GM18909 (cell line): ENCODE results near the gene ERF.

Source experiments
- ATAC-seq: cut with Tn5 transposase; IDR thresholded peaks from one replicate; pipeline ENCODE4 v1.9.1; 2021; ENCODE audit warnings: mild to moderate bottlenecking; ENCODE audit not compliant: unreplicated experiment, poor library complexity

ERF gene

DNA sequence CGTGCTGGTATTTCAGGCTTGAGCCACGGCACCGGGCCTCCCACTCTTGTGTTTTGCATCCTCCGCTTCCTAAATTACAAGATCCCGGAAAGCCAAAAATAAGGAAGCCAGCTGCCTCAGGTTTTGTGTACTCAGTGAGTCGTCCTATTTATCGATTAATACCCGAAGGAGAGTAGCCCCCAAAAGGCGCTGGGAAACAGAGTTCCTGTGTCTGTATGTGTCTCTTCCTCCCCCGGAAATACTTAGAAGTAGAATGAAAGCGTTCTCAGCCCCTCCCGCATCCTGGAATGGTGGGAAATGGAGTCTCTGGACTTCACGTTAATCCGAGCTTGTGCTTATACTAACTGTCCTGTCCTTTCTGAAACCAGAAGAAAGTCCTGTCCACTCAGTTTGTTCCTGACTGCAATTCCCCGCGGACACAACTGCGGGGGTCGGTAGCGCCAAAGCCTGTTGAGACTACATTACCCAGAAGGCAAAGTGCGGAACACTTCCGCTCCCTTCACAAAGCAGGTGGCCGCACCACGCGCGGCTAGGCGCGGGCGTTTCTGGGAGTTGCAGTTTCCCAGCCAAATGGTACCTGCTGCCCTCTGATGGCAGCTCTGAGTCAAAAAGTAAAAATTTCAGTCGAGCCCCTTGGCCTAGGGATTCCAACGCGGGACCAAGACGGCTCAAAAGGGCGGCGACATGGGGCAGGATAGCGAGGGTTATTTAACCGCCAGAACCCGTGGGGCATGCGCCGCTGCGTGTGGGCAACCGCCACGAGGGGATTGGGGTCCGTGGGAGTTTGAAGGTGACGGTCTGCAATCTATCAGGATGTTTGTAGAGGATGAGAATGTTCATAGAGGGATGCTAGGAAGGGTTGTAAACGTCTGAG is 10.3 kb downstream of the ERF start:
- peak; percentile 40 for ATAC-seq

DNA sequence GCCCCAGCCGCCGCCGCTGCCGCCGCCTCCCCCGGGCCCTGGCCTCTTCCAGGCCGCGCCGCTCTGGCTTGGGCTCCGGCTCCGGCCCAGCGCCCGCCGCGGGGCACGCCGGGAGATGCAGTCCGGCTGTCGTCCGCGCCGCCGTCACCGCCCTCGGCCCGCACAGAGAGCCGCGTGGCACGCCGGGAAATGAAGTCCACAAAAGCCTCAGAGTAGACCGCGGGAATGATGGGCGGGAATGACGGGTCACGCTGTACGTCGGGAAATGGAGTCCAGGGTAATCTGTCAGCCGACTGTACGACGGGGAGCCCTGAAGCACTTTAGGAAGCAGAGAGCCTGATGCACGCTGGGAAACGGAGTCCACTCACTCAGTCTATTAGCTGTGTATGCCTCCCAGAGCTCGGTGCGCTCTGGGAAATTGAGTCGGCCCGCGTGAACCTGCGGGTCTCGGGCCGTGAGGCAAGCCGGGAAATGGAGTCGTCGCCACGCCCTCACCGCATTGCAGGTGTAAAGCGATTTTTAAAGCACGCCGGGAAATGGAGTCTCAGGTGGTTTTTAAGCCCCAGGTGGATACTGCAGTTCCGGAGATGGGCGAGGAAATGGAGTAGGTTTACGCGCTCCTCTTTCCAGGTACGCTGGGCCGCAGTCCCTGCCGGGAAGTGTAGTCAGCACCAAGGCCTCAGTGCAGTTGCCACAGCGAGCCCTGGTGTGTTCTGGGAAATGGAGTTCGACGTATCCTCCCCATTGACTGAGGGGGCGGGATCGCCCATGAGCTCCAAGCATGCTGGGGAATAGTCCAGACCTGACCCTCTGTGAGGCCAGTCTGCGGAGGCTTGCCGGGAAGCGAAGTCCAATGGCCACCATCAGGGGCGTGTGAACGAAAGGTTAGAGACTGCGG is 12.2 kb downstream of the ERF start, which contains the start of gene GSK3A:
Gene GSK3A, minus strand, starts transcription at position 91 of the 898 bp plus-strand sequence. CDS start 137 bp downstream, outside the sequence.
- peak; percentile 65 for ATAC-seq

DNA sequence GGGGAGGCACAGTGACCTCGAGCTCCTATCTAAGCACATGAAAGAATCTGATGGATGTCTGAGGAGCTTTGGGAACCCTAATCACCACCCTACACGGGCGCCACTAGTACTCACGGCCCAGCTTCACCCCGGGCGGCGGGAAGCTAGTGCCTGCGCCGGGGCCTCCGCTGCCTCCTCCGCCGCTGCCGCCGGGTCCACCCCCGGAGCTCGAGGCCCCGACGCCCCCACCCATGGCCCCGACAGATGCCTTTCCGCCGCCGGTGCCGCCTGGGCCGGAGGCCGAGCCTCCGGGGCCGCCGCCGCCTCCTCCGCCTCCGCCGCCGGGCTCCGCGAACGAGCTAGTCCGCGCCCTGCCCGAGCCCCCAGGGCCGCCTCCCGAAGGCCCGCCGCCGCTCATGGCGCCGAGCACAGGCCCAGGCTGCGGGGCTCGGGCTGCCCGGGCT is 12.8 kb downstream of the ERF start:
- ATAC-seq = peak; percentile 3

DNA sequence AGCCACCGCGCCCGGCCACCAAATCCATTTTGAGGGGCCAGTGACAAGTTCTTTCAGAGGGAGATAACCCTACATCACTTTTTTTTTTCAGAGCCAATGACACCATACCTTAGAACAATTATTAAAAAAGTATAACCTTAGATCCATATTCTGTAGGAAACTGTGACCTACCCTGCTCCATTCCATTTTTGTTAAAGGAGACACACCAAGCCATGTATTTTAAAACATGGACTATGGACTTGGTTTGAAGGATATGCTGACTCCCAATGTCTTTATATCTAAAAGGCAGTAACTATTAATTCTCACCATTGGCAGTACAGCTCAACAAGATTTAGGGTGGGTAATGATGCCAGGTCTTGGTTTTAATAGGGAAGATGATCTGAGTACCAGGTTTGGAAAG is 13.6 kb downstream of the ERF start:
- no peak for ATAC-seq

DNA sequence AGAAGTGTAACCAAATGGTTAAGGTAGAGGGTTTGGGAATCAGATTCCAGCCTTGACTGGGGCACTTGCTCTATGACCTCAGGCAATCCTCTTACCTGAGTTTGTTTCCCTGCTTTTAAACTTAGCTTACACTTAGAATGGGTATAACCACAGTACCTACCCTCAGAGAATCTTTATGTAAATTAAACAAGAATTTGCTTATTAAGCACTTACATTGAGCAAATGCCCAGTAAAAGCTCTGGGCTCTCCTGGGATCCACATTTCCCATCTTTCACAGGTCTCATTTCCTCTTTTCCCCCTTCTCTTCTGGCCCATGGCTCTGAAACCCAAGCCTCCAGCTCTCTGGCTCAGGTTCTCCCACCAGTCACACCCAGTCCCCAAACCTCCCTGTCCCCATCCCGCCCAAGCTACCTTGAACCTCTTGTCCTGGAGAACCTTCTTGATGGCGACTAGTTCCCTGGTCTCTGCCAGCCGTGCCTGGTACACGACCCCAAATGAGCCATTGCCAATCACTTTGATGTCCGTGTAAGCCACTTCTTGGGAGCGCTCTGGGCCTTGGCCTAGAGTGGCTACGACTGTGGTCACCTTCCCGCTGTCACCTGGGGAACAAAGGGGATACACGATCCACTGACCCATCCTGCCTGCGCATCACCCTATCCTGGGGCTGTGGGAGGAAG is 15.2 kb downstream of the ERF start:
- ATAC-seq = no peak

DNA sequence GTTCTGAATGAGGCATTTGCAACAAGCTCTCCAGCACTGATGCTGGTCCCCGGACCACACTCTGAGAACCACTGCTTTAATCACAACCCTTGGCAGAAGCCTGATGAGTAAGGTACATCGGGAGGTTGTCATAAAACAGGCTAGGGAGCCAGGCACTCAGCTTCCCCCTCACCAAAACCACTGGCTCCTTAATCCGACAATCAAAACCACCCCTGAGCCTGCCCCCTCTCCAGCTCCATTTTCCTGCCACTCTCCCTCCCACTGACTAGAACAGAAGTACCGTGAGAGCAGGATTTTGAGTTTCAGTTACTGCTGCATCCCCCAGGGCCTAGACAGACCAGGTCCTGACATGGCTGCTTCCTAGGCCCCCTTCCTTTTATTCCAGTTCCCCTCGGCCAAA is 19.7 kb downstream of the ERF start:
- ATAC-seq = no peak

DNA sequence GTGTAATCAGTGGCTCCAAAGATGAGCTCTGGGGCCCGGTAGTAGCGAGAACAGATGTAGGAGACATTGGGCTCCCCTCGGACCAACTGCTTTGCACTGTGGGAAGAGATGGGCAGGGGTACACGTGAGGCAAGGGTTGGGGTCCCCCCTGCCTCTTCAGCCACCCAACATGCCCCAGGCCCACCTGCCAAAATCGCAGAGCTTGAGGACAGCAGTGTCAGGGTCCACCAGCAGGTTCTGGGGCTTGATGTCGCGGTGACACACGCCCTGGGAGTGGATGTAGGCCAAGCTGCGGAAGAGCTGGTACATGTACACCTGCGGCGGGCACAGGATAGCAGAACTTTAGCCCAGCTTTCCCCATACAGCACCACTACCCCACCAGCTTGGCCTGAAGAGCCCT is 20.6 kb downstream of the ERF start:
- ATAC-seq = no peak

DNA sequence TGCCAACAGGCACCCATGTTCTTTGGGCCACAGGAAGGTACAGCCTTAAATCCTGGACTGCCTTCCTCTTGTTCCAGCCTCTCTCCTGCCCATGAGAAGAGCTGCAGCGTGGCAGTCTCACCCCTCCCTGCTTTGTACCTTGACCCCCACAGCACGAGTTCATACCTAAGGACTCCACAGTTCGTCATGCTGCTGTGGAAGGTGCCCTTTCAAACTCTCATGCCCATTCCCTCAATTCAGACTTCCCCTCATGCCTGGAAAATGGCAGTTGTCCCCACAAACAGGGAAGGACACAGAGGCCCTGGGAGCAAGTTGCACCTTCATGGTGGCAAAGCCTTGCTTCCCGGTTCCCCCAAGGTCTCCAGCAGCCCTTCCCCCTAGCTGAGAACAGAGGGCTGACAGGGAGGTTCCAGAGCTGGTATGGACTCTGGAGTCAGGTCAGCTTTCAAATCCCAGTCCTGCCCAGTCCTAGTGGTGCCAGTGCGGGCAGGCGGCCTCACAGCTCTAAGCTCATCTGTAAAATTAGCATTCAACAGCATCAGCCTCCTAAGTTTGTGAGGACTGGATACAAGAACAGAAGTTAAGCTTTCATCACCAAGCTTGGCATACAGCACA is 21.1 kb downstream of the ERF start:
- no peak for ATAC-seq

DNA sequence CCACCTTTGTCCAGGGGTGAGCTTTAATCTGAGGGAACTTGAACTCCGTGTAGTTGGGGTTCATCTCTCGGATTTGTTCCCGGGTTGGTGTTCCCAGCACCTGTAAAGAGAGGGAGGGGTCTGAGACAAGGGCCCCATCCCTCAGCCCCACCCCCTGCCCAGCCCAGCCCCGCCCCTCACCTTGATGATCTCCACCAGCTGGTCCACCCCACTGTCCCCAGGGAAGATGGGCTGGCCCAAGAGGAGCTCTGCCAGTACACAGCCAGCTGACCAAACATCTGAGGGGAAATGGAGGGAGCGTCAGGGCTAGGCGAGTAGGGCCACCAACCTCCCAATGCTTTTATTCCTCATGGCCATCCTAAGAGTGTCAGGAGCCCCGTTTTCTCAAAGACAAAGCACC is 21.8 kb downstream of the ERF start:
- no peak for ATAC-seq

DNA sequence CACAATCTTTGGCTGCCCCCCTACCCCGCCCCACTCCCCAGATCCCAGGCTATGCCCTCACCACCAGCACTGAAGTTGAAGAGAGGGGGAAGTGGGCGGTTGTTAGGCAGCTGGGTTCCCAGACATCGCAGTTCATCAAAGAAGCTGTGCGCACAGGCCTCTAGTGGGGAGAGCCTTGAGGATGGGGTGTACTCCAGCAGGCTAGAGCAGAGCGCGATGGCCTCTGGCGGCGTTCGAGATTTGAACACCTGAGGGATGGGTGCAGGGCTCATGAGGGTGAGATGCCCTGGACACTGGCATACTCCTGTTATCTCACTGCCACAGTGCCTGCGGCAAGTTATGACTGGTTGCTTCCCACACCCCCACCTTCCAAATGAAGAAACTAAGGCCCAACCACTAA is 22.5 kb downstream of the ERF start:
- no peak for ATAC-seq

DNA sequence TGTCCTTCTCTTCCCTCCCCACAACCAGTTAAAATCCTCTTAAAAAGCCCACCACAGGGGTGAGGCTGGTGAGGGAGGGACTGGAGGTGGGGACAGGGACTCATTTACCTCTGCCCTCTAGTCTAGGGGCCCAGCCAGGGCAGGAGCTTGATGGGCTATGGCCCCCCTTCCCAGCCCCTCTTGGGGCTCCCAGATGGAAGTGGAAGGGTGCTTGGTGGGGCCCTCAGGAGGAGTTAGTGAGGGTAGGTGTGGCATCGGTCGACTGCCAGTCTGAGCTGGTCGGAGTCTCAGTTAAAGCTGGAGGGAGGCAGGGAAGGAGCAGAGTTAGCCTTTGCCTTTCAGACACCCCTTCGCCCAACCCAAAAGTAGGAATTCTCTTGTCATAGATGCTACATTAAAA is 24.4 kb downstream of the ERF start:
- no peak for ATAC-seq

DNA sequence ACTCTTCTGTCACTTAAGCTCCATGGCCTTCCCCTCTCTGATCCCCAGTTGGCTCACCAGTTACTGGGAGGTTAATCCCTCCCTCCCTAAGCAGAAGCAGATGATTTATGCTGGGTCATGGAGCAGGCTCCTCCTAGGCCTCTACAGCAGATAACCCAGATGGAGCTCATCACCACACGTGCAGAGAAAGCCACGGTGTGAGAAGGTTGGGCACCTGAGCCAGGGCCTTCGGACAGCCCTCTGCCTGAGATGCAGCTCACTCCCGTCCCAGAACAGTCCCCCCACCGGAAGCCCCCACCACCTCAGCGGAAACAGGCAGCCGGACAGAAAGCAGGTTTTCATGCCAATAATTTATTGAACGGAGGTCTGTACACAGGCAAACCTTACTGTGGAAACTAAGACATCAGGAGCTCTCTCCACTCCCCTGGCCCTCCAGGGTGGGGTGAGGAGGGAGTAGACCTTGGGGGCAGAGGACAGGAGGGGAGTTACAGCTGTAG is 25.0 kb downstream of the ERF start:
- no peak for ATAC-seq

DNA sequence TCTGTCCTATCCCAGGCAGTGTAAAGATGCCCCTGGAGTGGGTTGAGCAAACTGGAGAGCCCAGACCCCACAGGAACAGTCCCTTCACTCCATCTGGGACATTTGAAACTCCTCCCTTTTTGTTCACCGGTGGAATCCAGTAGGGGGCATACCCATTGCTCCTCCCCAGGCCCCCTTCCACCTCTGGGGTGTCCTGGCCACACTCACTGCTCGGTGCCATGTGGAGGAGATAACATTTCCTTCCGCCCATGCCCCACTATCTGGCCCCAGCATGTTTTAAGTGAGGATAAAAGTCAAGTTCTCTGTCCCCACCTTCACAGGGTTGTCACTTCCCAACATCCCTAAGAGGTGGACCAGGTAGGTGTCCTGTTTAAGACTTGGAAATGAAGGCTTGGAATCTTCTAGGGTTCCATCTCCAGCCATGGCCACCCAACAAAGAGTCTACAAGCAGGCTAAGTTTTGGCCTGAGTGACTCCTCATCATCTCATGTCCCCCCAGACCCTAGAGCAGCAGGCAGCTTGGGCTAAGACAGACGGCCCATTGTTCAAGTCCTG is 25.6 kb downstream of the ERF start:
- no peak for ATAC-seq

DNA sequence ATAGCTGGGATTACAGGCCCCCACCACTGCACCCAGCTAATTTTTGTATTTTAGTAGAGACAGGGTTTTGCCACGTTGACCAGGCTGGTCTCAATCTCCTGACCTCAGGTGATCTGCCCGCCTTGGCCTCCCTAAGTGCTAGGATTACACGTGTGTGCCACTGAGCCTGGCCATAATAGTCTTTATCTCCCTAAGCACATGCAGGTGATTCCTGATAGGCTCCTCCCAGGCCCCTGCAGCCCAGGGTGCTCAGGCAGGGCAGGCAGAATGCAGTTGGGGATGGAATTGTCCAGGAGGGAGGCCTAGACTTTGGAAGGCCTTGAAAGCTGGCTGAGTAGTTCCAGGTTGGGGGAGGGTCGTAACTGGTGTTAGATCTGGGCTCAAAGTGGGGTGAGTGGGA is 26.3 kb downstream of the ERF start:
- ATAC-seq = no peak

DNA sequence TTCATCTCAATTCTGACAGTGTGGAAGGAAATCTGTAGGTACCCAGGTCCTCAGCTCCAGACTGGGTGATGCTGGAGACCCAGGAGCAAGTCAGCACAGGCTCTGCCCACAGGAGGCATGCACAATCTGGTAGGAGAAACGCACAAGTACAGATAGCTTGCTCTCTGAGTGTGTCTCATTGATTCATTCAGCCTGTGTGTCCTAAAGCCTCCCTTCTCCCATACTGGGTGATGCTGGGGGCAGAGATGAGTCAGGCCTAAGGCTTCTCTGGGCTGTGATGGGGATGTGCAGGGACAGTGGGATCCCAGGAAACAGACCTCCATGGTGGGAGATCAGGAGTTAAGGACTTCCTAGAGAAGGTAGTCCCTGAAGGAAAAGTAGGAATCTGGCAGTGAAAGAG is 28.0 kb downstream of the ERF start:
- no peak for ATAC-seq

DNA sequence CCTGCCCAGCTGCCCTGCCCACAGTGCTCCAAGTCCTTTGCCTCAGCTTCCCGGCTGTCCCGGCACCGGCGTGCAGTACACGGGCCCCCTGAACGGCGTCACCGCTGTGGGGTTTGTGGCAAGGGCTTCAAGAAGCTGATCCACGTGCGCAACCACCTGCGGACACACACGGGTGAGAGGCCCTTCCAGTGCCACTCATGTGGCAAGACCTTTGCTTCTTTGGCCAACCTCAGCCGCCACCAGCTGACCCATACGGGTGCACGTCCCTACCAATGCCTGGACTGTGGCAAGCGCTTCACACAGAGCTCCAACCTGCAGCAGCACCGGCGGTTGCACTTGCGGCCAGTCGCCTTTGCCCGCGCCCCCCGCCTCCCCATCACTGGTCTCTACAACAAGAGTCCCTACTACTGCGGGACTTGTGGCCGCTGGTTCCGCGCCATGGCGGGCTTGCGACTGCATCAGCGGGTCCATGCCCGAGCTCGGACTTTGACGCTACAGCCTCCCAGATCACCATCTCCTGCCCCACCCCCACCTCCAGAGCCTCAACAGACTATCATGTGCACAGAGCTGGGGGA is 29.1 kb downstream of the ERF start:
- ATAC-seq = no peak

DNA sequence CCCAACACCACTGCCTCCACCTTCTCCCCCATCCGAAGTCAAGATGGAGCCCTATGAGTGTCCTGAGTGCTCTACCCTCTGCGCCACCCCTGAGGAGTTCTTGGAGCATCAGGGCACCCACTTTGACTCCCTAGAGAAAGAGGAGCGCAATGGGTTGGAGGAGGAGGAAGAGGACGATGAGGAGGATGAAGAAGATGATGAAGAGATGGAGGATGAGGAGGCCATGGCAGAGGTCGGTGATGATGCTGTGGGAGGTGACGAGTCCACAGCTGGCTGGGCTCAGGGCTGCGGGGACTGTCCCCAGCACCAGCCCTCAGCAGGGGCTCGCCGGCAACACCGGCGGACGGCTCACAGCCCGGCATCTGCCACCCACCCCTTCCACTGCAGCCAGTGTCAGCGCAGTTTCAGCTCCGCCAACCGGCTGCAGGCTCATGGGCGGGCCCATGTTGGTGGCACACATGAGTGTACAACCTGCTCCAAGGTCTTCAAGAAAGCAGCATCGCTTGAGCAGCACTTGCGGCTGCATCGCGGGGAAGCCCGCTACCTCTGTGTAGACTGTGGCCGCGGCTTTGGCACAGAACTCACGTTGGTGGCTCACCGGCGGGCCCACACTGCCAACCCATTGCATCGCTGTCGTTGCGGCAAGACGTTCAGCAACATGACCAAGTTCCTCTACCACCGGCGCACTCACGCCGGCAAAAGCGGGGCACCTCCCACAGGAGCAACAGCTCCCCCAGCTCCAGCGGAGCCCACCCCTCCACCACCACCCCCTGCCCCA is 29.8 kb downstream of the ERF start:
- ATAC-seq = no peak

DNA sequence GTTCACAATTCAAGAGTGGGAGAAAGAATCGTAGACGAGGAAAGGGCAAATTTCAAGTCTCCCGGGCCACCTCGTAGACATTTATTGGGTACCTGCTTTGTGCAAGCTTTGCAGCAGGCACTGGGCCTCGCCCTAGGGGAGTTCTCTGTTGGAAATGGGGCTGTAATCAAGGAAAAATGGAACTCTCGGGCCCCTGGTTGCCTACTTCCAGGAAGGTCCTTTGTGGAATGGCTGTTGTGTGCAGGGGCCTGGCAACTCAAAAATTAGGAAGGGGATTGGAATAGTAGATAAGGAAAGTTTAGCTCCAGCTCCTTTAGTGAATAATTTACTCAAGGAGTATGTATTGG is 34.2 kb downstream of the ERF start:
- no peak for ATAC-seq
